Measurements from ENCODE around the gene RALB.

The RALB gene

DNA sequence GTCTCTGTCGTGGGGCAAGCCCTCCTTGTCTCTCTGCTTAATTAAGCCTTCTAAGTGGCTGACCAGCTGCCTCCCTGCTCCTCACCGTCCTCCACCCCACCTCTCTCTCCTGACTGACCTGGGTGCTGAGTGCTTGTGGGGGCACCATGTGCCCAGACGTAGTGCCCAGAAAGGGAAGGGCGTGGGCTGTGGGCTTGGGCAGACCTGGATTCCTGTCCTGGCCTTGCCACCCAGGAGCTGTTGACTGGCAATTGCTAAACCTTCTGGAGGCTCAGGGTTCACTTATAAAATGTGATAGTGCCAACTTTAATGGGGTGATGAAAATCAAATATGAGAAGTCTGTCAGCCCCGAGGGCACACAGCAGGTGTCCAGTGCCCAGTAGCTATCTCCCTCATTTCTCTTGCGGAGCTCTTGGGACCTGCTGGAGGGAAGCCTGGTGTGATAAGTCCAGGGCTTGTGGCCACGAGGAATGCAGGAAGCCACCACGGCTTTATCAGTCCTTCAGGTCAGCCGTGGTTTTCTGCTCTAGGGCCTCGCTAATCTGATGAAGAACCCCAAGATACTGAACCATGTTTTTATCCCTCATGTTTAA lies 71.3 kb downstream of the RALB start:
- TF ChIP-seq, protein P1, sequence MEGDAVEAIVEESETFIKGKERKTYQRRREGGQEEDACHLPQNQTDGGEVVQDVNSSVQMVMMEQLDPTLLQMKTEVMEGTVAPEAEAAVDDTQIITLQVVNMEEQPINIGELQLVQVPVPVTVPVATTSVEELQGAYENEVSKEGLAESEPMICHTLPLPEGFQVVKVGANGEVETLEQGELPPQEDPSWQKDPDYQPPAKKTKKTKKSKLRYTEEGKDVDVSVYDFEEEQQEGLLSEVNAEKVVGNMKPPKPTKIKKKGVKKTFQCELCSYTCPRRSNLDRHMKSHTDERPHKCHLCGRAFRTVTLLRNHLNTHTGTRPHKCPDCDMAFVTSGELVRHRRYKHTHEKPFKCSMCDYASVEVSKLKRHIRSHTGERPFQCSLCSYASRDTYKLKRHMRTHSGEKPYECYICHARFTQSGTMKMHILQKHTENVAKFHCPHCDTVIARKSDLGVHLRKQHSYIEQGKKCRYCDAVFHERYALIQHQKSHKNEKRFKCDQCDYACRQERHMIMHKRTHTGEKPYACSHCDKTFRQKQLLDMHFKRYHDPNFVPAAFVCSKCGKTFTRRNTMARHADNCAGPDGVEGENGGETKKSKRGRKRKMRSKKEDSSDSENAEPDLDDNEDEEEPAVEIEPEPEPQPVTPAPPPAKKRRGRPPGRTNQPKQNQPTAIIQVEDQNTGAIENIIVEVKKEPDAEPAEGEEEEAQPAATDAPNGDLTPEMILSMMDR (IDR thresholded peaks at IDR 0.05; ENCODE audit: low read depth, low read length): no peak
- no peak for DNase-seq (ENCODE audit: extremely low read depth, low read depth)

DNA sequence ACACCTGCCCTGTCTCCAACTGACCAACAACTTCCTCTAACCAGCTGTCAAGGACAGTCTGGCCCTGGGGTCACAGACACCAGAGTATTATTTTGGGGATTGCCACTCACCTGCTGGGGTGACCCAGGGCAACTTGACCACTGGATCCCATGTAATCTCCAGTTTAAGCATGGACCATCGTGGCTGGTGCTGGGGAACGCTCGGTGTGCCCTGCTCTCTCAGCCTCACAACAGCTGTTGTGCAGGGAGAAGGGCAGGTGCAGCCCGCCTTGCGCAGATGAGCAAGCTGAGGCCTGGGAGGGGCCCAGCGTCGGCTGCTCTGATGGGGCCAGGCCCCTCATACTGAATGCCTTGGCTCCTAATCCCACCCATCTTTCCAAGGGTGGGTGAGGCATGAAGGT lies 72.3 kb downstream of the RALB start:
- DNase-seq (ENCODE audit: extremely low read depth, low read depth): no peak
- TF ChIP-seq, protein P1 (IDR thresholded peaks at IDR 0.05; ENCODE audit: low read depth, low read length): no peak

DNA sequence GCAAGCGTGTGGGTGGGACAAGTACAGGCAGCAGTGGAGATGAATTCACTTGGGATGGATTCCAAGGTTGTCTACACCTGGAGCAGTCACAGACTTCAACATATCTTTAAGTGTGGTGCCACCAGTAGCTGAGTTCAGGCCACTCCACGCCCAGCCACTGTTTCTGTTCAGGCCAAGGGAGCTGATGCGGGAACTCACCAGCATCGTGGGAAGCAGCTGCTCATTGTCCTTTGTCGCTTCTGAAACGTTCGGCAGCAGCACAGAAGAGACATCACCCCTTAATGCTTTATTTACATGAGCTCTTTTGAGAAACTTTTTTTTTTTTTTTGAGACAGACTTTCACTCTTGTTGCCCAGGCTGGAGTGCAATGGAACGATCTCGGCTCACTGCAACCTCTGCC lies 73.4 kb downstream of the RALB start:
- no peak for DNase-seq (ENCODE audit: extremely low read depth, low read depth)
- TF ChIP-seq, protein P1 (IDR thresholded peaks at IDR 0.05; ENCODE audit: low read depth, low read length): no peak

DNA sequence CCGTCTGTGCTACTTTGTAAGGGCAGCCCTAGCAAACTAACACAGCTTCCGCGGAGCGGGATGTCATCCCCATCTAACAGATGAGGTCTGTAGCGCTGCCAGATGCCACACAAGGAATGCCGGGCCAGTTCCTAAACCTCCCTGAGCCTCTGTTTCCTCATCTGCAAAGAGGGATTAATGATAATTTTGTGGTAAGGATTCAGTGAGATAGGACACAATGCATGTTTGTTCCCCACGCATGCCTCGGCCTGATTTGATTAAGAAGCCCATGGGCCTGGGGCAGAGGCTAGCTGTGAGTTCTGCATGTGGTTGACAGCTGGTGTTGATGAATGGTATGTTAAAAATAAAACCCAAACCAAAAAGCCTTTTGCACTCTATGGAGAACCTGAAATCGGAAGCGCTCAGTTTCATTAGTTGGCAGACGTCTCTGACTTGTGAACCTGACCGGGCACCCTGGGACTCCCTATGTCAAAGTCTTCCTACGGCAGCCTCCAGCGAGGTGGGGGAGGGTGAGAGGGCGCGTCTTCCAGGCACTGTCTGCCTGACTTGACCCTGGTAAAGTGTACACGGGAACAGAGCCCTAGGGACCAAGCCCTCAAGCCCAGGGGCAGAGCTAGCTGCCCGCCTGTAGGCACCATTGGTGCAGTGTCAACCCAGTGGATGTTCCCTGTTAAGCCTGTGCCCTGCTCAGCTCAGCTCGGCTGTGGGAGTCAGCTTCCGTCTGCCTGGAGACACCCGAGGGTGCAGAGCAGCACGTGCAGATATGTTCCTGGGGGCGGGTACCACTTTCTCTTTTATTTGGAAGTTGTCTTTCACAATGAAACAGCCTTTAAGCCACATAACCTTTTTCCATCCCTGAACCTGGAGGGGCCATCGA lies 78.5 kb downstream of the RALB start:
- no peak for DNase-seq (ENCODE audit: extremely low read depth, low read depth)
- TF ChIP-seq, protein P1 (IDR thresholded peaks at IDR 0.05; ENCODE audit: low read depth, low read length): no peak

DNA sequence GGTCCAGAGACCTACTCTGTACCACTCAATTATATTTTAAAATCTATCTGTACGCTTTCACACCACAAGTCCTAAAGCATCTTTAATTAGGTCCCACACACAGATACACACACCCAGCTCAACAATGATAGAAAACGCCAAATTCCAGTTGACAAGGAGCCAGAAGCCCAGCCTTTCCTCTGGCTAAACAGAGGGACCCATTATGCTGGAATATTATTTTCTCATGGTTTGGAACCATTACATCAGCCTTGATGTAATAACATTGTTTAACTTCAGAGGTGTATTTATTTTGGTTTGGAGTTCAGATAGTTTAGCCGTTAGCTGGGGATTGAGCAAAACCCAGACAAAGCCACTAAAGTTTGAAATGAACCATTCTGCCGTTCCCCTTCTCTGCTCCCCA lies 79.3 kb downstream of the RALB start:
- DNase-seq (ENCODE audit: extremely low read depth, low read depth): no peak
- TF ChIP-seq, protein P1 (IDR thresholded peaks at IDR 0.05; ENCODE audit: low read depth, low read length): no peak

DNA sequence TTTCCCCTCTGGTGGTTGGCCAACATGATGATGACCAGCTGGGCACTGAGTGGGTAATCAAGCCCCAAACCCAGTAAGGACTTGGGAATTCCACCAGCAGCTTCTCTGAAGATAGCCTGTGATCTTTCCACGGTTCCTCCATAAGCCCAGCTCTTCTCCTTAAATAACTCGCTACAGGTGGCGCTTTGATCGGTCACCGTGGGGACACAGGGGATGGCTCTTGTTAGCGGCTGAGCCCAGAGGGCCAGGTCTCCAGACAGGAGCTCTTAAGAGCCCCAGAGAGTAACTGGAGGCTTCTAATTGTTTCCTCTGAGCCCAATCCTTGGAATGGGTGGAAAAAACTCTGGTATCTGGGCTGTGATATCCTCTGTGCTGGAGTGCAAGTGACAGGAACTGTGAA lies 79.7 kb downstream of the RALB start:
- TF ChIP-seq, protein P1 (IDR thresholded peaks at IDR 0.05; ENCODE audit: low read depth, low read length): no peak
- no peak for DNase-seq (ENCODE audit: extremely low read depth, low read depth)

DNA sequence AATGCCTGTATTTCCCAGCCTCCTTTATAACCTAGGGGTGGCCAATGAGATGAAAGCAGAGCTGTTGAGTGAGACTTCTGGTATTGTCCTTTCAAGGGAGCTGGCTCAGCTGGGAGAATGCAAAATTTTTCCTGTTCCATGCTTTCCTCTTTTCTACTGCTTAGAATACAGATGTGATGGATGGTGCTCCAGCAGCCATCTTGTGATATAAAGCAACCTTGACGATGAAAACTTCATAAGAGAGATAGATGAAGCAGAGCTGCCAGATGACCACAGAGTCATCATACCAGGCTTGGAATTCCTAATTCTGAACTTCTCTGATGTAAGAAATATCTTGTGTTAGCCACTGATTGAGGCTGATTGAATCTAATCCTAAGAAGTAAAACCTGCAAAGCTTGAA lies 81.4 kb downstream of the RALB start:
- TF ChIP-seq, protein P1 (IDR thresholded peaks at IDR 0.05; ENCODE audit: low read depth, low read length): no peak

More for the DNA sequence above, 81.4 kb downstream of the RALB start:
- no peak for DNase-seq (ENCODE audit: extremely low read depth, low read depth)
